HG03139 (cell line): ENCODE data around the gene ZNF300.
"Not testable (repeated sequence)": the region's sequence is repeated elsewhere in the genome, so short reads cannot be mapped to it uniquely, and the experiment has no call there.

Source experiments
- ATAC-seq: cut with Tn5 transposase; IDR thresholded peaks from one replicate; pipeline ENCODE4 v1.9.1; 2021; ENCODE audit not compliant: unreplicated experiment

Gene ZNF300

GRCh38 chr5:150904479-150905311 is at the start of gene ZNF300:
ZNF300 (minus strand) TSS chr5:150904980; CDS start chr5:150903155, 1,825 bp downstream.
- ATAC-seq = peak; percentile 94

GRCh38 chr5:150948539-150948938 is 43.8 kb upstream of the ZNF300 start:
- ATAC-seq = no peak

DNA sequence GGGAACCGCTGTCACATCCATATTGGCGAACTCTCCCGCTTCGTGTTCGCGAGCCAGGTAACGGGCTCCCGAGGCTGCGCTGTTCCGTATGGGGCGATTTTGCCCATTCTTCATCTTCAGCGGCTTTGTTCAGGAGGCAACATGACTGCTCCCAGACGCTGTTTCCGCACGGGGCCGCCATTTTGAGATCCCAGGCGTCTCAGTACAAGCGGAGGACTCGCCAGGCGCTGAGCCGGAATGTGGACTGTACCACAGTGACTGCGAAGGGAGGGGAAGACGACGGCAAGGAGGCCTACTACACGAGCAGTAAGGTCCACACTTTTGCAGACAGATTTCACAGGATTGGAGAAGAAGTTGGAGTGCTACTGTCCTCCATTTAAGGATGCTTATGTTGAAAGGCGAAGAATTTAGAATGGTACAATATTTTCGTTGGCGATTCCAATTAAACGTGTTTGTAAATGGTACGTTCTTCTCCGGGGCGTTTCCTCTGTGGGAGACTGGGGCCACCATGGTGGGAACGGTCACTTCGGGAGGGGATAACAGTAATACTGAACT is 41.6 kb upstream of the ZNF300 start:
- ATAC-seq = no peak

DNA sequence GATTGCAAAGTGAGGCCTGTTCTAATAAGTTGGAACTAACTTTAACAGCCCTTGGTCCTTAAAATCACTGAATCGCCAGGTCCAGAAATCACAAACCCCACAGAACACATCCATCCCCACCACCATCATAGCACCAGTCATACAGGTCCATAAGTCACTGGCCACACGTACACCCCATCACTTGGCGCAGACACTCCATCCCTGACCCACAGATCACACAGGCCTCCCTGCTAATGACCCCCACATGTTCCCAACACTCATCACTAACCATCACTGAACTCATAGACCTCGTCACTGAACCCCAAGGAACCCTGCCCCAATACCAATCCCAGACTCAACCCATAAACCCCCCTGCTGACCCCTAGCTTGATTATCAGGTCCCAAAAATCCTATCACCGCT is 41.2 kb upstream of the ZNF300 start:
- no peak for ATAC-seq

DNA sequence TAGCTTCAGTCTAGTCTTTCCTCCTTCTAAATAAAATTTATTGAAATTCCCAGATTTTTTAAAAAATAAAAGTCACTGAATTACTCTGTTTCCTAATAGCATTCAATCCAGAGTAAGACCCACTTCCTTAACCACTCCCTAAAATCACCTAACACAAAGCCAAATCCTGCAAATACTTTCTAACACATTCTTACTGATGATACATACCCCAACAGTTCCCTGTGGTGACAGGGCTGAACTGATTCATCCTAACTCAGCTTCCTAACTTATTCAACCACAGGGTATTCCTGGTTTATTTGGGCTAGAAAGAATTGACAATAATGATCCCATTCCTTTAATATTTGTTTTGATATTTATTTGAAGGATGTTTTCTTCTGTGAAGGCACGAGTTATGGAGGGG is 40.7 kb upstream of the ZNF300 start:
- no peak for ATAC-seq

- ATAC-seq = no peak
Measured at GRCh38 chr5:150931368-150931965, 26.7 kb upstream of the ZNF300 start.

DNA sequence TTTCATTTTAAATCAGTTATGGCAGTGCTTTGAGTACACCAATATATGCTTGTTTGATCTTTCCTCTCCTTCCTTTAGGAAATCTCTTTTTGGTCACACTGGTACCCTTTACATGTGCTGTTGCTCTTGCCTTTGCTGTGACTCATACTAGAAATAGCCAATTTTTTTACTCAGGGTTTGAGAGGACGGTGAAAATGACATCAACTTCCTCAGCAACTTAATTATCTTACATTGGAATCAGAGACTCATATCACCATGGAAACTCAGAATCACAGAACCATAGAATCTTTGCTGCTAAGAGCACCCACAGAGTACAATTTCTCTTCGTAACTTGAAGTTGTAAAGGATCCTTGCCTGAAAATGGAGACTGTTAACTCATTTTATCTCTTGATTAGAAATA is 13.8 kb upstream of the ZNF300 start:
- ATAC-seq = no peak

- ATAC-seq = no peak
Measured at GRCh38 chr5:150912312-150912814, 7.6 kb upstream of the ZNF300 start.

- ATAC-seq = no peak
Measured at GRCh38 chr5:150905312-150905683, 518 bp upstream of the ZNF300 start.

DNA sequence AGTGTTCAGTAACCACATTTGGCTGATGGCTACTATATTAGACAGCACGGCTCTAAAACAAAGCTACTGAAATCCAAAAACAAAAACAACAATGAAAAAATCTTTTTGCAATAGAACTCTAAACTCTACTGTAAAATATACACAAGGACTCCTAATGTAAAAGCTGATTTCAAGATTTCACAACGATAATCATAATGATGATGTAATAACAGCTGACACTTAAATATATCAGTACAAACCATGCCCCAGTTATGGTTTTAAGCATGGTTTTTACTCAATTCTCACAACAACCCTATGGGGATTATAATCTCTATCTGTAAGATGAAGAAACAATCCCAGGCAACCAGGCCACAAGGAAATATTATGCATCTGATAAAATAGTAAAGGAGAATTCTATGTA is 3.3 kb downstream of the ZNF300 start:
- ATAC-seq = no peak

DNA sequence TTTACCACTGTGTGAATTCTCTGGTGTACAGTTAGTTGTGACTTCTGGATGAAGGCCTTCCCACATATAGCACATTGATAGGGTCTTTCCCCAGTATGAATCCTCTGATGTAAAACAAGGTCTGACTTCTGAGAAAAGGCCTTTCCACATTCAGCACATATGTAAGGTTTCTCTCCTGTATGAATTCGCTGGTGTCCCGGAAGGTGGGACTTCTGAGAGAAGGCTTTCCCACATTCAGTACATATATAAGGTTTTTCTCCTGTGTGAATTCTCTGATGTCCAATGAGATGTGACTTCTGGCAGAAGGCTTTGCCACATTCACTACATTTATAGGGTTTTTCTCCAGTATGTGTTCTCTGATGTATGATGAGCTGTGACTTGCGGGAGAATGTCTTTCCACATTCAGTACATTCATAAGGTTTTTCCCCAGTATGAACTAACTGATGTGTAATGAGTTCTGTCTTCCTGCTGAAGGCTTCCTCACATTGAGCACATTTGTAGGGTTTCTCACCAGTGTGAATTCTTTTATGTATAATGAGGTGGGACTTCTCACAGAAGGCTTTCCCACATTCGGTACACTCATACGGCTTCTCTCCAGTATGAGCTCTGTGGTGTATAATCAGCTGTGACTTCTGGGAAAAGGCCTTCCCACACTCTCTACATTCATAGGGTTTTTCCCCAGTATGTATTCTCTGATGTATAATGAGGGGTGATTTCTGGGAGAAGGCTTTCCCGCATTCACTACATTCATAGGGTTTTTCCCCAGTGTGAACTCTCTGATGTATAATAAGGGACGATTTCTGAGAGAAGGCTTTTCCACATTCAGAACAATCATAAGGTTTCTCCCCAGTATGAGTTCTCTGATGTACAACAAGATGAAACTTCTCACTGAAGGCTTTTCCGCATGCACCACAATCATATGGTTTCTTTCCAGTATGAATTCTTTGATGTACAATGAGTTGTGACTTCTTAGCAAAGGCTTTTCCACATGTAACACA is 9.1 kb downstream of the ZNF300 start:
- no peak for ATAC-seq

- ATAC-seq = no peak
Measured at GRCh38 chr5:150879358-150879757, 25.4 kb downstream of the ZNF300 start.

- no peak for ATAC-seq
Measured at GRCh38 chr5:150862070-150862469, 42.7 kb downstream of the ZNF300 start.

DNA sequence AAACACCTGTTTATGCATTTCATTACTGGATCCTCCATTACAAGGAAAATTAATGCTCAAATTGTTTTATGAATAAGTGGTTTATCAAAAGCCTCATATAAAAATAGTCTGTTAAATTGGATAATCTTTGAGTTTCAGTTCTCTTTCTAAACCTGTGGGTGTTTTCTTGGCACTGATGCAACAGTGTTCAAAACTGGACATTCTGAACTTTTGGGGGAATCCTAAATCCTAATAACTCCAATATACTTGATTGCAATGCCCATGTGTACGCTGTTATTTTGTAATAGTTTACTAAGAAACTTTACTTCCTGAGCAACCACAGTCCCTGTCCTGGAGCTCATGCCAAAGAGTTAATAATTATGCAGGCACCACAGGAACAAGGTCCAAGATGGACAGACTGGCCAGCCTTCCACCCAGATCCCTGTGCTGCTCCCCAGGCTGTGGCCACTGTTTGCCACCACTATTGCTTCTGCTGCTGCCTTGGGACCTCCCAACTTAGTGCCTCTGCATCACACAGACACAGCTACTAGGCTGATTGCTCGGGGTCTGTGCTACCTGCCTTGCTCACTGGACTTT is 44.4 kb downstream of the ZNF300 start:
- ATAC-seq = no peak

GRCh38 chr5:150856700-150857099 is 48.1 kb downstream of the ZNF300 start:
- not testable (repeated sequence) for ATAC-seq

DNA sequence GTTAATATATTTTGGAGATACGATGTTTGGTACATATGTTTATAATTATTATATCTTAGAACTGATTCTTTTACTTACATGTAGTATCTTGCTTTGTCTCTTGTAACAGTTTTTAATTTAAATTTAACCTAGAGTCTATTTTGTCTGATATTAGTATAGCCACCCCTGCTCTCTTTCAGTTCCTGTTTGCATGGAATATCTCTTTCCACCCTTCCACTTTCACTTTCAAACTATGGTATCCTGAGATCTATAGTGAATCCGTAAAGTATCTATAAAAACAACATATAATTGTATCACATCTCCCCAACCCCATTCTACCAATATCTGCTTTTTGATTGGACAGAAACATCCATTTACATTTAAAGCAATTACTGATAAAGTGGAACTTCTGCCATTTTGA is 51.2 kb downstream of the ZNF300 start:
- no peak for ATAC-seq

DNA sequence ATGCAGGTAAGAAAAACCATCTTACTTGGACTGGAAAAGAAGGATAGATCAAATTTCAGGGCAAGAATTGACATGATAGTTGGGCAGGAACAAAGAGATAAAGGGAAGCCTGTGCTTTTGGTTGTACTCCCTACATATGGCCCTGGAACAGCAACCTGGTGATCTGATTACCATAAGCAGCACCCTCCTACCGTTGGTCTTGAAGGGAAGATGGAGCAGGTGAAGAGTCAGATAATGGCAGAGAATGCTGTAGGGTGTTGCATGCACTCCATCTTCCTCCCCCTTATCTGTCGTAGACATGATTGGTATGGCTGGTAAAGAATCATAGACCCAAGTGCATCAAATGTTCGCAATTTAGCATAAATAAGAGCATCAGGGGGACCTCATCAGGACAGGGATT is 53.7 kb downstream of the ZNF300 start:
- no peak for ATAC-seq

DNA sequence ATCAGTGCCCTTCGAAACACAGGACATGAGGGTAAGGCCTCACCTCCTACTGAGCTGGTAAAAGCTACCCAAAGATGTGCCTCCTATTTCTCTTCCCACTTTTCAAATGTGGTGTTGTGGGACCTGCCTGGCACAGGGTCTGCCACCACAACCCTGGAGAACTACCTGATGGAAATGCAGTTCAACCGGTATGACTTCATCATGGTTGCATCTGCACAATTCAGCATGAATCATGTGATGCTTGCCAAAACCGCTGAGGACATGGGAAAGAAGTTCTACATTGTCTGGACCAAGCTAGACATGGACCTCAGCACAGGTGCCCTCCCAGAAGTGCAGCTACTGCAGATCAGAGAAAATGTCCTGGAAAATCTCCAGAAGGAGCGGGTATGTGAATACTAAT is 56.5 kb downstream of the ZNF300 start:
- no peak for ATAC-seq

- no peak for ATAC-seq
Measured at GRCh38 chr5:150847334-150847695, 57.5 kb downstream of the ZNF300 start.

GRCh38 chr5:150846654-150847333 is 58.0 kb downstream of the ZNF300 start:
- ATAC-seq = peak; percentile 92
